Ovary (tissue), 9 donors: ENCODE results near the gene CCNB2. TPM values are rescaled to one million over a fixed set of nuclear protein-coding genes. Genes with fewer than 3 reads are reported as not detected.

Experiments
- DNase-seq, 5 donors: peaks; one replicate each; pipeline ENCODE4 v3.0.0-alpha.2; 2019 to 2020
- H3K27ac ChIP-seq, 2 donors: fragments of 200-600 bp; one replicate each; pipeline versions ENCODE4 v1.5.1 to v1.8.0; 2019 to 2022
- H3K27me3 ChIP-seq: fragments of 200-600 bp; one replicate; pipeline ENCODE4 v1.8.0; 2022
- H3K36me3 ChIP-seq: fragments of 200-600 bp; sonication (generic); one replicate; pipeline ENCODE4 v1.5.1; 2019
- H3K4me1 ChIP-seq: one replicate; pipeline ENCODE4 v1.8.1; 2013; ENCODE audit warnings: mild to moderate bottlenecking, moderate library complexity; ENCODE audit not compliant: insufficient read depth
- H3K4me3 ChIP-seq: fragments of 200-600 bp; sonication (generic); one replicate; pipeline ENCODE4 v1.5.1; 2017
- H3K9me3 ChIP-seq, 2 donors: fragments of 200-600 bp in 1 of 2; sonication (generic) in 1 of 2; one replicate each; pipeline versions ENCODE4 v1.5.1 to v1.8.1; 2013 to 2019; ENCODE audit warnings: mild to moderate bottlenecking in 1 of 2, moderate library complexity in 1 of 2
- CTCF ChIP-seq, 3 donors: fragments of 450-650 bp in 2 of 3; fragments of 200-600 bp in 1 of 3; IDR thresholded peaks; one replicate each; pipeline versions ENCODE4 v1.5.1 to v1.8.0; 2016 to 2022; ENCODE audit warnings: antibody characterized with exemption in 3 of 3, mild to moderate bottlenecking in 1 of 3
- EP300 ChIP-seq: sonication (generic); formaldehyde crosslinking; IDR thresholded peaks from one replicate; pipeline ENCODE4 v1.6.1; 2017; ENCODE audit warnings: antibody characterized with exemption
- POLR2A ChIP-seq: fragments of 450-650 bp; IDR thresholded peaks from one replicate; pipeline ENCODE4 v1.6.1; 2017; ENCODE audit warnings: antibody characterized with exemption, mild to moderate bottlenecking, moderate library complexity
- WGBS, 3 donors: extraction: QIAGEN DNeasy Blood & Tissue Kit in 1 of 3; methylation state at CpG; one replicate each; pipeline versions ENCODE4 v1.1.5 to v1.1.7; 2013 to 2017; 5-methylcytosine and 5-hydroxymethylcytosine counted together
- intact Hi-C, 4 donors: fragments of 100-400 bp; cut with DNase I; formaldehyde crosslinking; loops; one replicate each; pipeline versions ENCODE4 v1.11.0 to v1.15.1; 2022 to 2023
- polyA plus RNA-seq, 2 donors: library from polyadenylated mRNA; stranded (reverse); fragments of 200-250 nt in 1 of 2; fragments of 350-450 nt in 1 of 2; fragmentation: Illumina TruSeq in 1 of 2; extraction: RNeasy Lipid Tissue Mini Kit (QIAGEN cat#74804) in 1 of 2; gene quantifications; one replicate each; pipeline ENCODE4 v1.2.3, GENCODE V29; 2013 to 2014
- total RNA-seq, 7 donors: library from RNA; depleted of rRNA in 2 of 7; stranded (reverse); fragments of >200 nt in 2 of 7; fragmentation: NEBNext Ultra II Directional in 3 of 7; extraction: Animal tissue kit (Norgen Biotek cat#: 25700) in 3 of 7; gene quantifications; one replicate each; pipeline versions ENCODE4 v1.1.0 to v1.2.4, GENCODE V29; 2016 to 2023
- donor health status: DM: no; HTN: no; CAD: no; lungs with moderate emphysema.
- donor health status: DM: no; HTN: no; CAD: no.
- donor health status: Bipolar disorder and iron deficiency.
- donor health status: DM: yes; HTN: yes; CAD: no.
- donor health status: DM: no; HTN: no; CAD: no.
- donor health status: DM: yes; HTN: yes; CAD: no.

Gene CCNB2
- total and polyA plus RNA-seq, 9 donors: 0.28 to 2.5 (median 0.61) TPM; not detected in 1

- Histone ChIP-seq H3K27ac (no peak overlapping the region), H3K9me3 (no peaks in the 10 kb centered on the region), H3K4me1 (no peaks in the 10 kb centered on the region), H3K4me3 (no peak overlapping the region), H3K36me3 (no peaks in the 10 kb centered on the region), H3K27me3 (no peaks in the 10 kb centered on the region)
- DNase-seq: no peak
- TF ChIP-seq POLR2A (no peak), EP300 (no peak), CTCF (IDR thresholded peaks at IDR 0.05) (no peak)
- intact Hi-C loops: no loop called here
- WGBS, 3 donors: 95 to 97% (median 97%) methylated on average over 16 of the region's 16 CpGs
These were observed 26.5 kb downstream of the CCNB2 start for GRCh38 chr15:59131456-59131855.

GRCh38 chr15:59131969-59132562 lies 27.1 kb downstream of the CCNB2 start:
- no peaks in the 10 kb centered on the region for H3K4me1 ChIP-seq
- H3K27ac ChIP-seq: no peak overlapping the region
- H3K4me3 ChIP-seq: no peak overlapping the region
- no peaks in the 10 kb centered on the region for H3K36me3 ChIP-seq
- intact Hi-C loops: no loop called here
- H3K9me3 ChIP-seq: no peaks in the 10 kb centered on the region
- WGBS, 3 donors: 90 to 94% (median 94%) methylated on average over 3 of the region's 3 CpGs
- DNase-seq: no peak
- H3K27me3 ChIP-seq: no peaks in the 10 kb centered on the region
- TF ChIP-seq POLR2A (no peak), EP300 (no peak), CTCF (IDR thresholded peaks at IDR 0.05) (no peak)

GRCh38 chr15:59133929-59134427 lies 29.0 kb downstream of the CCNB2 start:
- TF ChIP-seq POLR2A (no peak), CTCF (IDR thresholded peaks at IDR 0.05) (no peak), EP300 (no peak)
- no peak overlapping the region for H3K27ac ChIP-seq
- DNase-seq: no peak
- no peaks in the 10 kb centered on the region for H3K9me3 ChIP-seq
- 93 to 98% (median 95%) methylated on average over 6 of the region's 6 CpGs for WGBS, 3 donors
- H3K27me3 ChIP-seq: no peaks in the 10 kb centered on the region
- intact Hi-C loops: no loop called here
- H3K4me1 ChIP-seq: no peaks in the 10 kb centered on the region
- H3K4me3 ChIP-seq: no peak overlapping the region
- H3K36me3 ChIP-seq: no peaks in the 10 kb centered on the region

- Histone ChIP-seq H3K27ac (no peak overlapping the region), H3K36me3 (no peaks in the 10 kb centered on the region), H3K9me3 (no peaks in the 10 kb centered on the region), H3K4me1 (no peaks in the 10 kb centered on the region), H3K4me3 (no peak overlapping the region), H3K27me3 (no peaks in the 10 kb centered on the region)
- 27 to 41% (median 29%) methylated on average over 2 of the region's 2 CpGs for WGBS, 3 donors
- no peak for DNase-seq
- TF ChIP-seq POLR2A (no peak), EP300 (no peak), CTCF (IDR thresholded peaks at IDR 0.05) (no peak)
- intact Hi-C loops: no loop called here
These were observed 32.6 kb downstream of the CCNB2 start for GRCh38 chr15:59137566-59137965.
